ENCODE results near the gene GABBR2.

The GABBR2 gene

DNA sequence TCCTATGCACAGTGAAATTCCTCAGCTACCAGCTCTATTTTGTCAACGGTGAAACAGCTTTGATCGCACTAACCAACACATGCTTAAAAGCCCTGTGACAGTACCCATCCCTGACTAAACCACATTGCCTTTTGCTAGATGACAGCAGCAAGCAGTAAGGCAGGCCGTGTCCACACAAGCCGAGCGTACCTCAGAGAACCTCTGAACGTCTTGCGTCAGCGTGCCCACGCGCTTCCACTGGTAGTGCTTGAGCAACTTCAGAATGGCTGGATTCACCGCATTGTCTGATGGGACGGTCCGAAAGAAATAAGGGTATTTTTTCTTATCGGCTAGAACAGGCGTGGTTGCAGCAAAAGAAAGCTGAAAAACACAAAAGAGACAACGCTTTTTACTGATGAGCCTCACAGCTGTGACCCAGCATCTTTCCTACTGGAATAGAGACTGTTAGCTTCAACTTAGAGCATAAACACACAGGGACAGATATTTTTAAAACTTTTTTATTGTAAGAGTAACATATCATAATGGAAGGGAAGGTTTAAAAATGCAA, 167.0 kb downstream of the GABBR2 start:
- DNase-seq (ENCODE audit: low read depth in 2 of 2): no peak

DNA sequence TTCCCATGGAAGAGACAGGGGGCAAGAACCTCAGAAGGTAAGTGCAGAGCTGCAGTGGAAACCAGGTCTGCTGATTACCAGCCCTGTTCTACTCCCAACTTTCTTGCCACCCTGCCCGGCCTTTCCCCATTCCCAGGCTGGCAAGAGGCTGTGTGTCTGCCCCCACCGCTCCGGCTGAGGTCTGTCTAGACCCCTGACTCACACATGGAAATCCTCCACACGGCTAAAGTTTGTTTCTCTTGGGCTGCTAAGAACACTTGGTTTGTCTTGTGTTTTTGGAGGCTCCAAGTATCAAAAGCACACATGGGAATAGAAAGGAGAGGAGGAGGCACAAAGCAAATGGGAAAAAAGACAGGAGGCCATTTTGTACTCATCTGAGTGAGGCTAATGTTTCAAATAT, 168.3 kb downstream of the GABBR2 start:
- no peak for DNase-seq (ENCODE audit: low read depth in 2 of 2)

DNA sequence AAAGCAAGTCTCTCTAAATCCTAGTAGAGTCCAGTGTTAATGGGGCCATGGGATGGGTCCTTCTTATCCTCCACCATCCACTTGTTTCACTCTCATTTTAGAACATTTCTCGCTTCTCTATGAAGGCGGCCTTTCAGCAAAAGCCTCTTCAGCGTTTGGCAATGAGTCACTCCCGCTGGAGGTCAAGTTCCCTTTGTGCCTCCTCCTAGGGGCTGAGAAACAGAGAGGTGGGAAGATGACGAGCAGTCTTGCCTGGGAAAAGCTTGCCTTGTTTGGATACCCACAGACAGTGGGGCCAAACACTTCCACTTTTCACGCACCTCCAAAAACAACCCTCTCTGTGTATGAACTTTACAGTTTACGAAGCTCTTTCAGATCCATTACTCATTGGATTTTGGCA, 168.8 kb downstream of the GABBR2 start:
- DNase-seq (ENCODE audit: low read depth in 2 of 2): no peak

DNA sequence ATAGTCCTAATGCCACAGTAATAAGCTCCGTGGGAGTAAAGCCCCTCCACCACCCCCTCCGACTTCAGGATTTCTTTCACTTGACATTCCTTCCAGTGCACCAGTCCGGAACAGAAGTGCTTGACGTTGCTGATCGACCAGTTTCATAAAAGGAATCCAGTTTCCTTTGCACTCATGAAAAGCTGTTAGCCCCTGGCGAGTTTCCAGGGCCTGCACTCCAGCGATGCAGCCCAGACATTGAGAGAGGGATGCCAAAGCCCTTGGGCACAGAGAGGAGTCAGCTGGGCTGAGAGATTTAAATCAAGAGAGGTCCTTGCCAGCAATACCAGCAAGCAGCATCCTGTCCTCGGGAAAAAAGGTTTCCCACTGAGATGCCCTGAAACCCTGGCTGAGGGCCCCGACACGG, 170.1 kb downstream of the GABBR2 start:
- DNase-seq (ENCODE audit: low read depth in 2 of 2): no peak

- DNase-seq (ENCODE audit: low read depth in 2 of 2): no peak
Measured at GRCh38 chr9:98538203-98538602, 170.5 kb downstream of the GABBR2 start.

GRCh38 chr9:98536542-98537173, 172.1 kb downstream of the GABBR2 start:
- peak in 1 of 2 experiments; percentile 21 for DNase-seq (ENCODE audit: low read depth in 2 of 2)

GRCh38 chr9:98533866-98534265, 174.9 kb downstream of the GABBR2 start:
- no peak for DNase-seq (ENCODE audit: low read depth in 2 of 2)

DNA sequence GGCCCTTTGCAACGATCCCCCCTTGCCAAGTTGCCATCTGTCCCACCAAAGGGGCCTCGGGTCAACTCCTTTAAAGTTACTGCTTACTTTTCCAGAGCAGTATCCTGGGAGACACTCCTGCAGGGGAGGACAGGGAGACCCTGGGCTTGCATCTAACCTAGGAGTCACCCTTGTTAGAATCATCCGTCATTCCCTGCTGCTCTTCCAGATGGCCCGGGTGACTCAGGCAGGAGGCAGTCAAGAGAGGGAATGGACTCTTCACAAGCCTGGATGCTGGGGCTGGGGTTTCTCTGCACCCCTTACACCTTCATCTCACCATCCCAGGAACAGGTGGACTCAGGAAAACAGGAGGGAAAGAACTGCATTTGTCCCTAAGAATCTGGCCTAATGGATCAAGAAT, 175.6 kb downstream of the GABBR2 start:
- no peak for DNase-seq (ENCODE audit: low read depth in 2 of 2)

DNA sequence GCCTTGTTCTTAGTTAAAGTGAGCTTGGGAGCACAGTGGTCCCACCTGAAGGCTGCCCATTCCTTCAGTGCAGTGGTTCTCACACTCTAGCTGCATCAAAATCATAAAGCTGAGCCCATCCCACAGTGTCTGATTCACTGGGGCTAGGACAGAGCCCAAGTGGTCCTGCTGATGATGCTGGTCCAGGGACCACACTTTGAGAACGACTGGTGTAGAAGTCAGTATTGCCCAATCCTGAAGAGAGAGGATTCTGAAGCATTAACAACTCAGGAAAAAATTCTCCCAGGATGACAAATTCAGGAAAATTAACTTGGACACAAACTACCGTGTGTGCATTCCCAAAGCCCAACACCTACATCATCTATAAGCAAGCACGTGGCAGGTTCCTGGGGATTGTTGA, 176.2 kb downstream of the GABBR2 start:
- DNase-seq (ENCODE audit: low read depth in 2 of 2): no peak

DNA sequence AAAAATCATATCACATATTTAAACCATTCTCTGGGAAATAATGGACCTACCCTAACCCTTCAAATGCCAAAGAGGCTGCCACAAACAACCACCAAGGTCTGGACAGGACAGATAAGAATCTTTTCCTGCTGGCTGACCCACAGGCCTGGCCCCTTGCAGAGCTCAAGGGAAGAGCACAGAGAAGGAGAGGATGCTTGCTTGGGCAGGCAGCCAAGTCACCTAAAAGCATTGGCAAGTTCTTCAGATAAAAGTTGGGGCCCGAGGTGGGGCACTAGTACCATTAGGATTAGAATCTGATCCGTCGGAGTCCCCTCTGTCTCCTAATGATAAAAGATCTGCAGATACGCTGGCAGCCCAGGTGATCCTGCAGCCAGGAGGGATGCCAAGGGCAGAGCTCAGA, 176.6 kb downstream of the GABBR2 start:
- DNase-seq (ENCODE audit: low read depth in 2 of 2): no peak

DNA sequence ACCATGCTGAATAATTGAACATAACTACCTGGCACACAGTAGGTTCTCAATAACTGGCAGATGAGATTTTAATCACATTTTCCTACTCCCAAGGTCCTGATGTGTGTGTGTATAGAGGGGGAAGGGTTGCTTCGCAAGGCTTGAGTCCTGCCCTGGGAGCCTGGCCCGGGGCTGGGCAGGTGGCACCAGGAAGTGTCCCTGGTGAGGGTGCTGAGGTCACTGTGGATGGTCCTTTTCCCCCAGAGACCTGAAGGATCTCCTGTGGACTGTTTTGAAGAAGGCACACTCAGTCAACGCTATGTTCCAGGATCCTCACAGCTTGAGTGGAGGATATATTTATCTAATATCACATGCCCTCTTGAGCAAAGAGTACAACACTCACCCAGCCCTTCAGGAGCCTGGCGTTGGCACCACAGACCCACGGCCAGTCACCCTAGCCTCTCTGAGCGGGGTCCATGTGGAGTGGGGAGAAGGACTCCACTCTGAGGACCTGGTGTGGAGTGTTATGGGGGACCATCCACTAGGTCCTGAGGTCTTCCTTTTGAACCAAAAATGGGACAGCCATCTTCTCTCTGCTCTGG, 177.8 kb downstream of the GABBR2 start:
- no peak for DNase-seq (ENCODE audit: low read depth in 2 of 2)

- no peak for DNase-seq (ENCODE audit: low read depth in 2 of 2)
Measured at GRCh38 chr9:98530275-98530674, 178.5 kb downstream of the GABBR2 start.

DNA sequence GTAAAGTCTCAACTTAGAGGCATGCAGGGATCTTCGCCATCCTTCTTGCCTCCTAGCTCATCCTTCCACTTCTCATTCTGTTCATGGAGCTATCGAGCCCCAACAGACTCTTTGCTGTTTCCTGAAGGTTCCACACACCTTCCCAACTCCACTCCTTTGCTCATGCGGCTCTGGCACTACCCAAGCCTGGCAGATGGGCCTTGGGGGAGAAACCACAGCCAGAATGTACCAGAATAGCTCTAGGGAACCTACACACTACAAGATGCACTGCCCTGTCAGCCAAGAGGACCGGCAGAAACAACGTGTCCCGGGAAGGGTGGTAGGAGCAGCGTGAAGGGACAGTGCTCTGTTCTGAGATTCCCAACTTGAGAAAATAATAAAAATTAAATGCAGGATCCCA, 178.9 kb downstream of the GABBR2 start:
- DNase-seq (ENCODE audit: low read depth in 2 of 2): no peak

- DNase-seq (ENCODE audit: low read depth in 2 of 2): no peak
Measured at GRCh38 chr9:98523231-98523901, 185.4 kb downstream of the GABBR2 start.

DNA sequence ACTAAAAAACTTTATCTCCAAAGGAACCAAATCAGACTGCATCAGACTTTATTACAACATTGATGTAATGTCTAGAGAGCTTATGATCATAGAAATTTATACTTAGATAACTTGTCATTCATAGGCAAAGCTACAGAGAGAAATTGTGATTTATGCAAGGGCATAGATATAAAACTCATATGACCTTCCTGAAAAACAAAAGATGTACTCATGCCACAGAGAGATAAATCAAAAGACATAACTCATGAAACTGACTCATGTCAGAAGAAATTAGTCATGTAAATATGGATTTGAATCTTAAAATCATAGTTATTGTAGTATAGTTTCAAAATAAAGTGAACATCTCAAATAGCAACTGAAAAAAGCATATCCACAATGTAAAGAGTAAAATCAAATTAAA, 186.2 kb downstream of the GABBR2 start:
- DNase-seq (ENCODE audit: low read depth in 2 of 2): no peak

GRCh38 chr9:98521141-98521540, 187.6 kb downstream of the GABBR2 start:
- DNase-seq (ENCODE audit: low read depth in 2 of 2): no peak

GRCh38 chr9:98520221-98520960, 188.3 kb downstream of the GABBR2 start:
- no peak for DNase-seq (ENCODE audit: low read depth in 2 of 2)

- DNase-seq (ENCODE audit: low read depth in 2 of 2): no peak
Measured at GRCh38 chr9:98519641-98520040, 189.1 kb downstream of the GABBR2 start.

GRCh38 chr9:98518556-98518955, 190.2 kb downstream of the GABBR2 start:
- DNase-seq (ENCODE audit: low read depth in 2 of 2): no peak

GRCh38 chr9:98517761-98518160, 191.0 kb downstream of the GABBR2 start:
- DNase-seq (ENCODE audit: low read depth in 2 of 2): no peak

DNA sequence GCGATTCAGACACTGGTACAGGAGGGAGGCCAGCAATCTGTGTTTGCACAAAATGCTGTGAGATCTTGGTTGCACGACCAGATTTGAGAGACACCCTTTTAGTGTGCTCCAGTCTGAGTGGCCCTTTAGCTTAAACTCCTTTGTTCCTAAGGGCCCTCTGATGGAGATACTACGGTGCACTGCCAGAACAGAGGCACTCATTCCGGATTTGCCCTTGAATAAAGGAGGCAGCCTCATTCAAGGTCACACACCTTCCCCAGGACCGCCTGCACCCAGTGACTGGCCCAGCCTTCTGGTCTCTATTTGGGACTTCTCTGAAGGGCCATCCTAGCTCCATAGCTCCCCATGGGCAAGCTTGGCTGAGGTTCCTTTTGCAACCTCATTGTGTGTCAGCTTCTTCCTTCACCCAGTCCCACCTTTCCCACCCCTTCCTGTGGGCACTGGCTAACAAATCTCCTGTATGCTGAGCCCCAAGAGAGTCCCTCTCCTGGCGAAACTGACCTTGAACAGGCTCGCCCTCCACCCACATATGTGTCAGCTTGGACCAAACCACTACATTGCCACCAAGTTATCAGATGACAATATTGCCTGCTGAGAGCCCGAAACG, 191.7 kb downstream of the GABBR2 start:
- no peak for DNase-seq (ENCODE audit: low read depth in 2 of 2)

Data from stimulated activated CD4-positive, alpha-beta T cell treated with anti-CD3 and anti-CD28 coated beads, Interleukin-12 subunit alpha, Interleukin-12 subunit beta, amount 100 ng/mL, for 24 hours (primary cell).